ENCODE results near the gene ENO2. TPM values are rescaled to one million over a fixed set of nuclear protein-coding genes. Genes with fewer than 3 reads are reported as not detected.

The ENO2 gene
- total RNA-seq, 1 experiment from 2014 or later = 33.5 TPM

GRCh38 chr12:6921996-6922946, 7.9 kb downstream of the ENO2 start:
- no peak overlapping the region for H3K27ac ChIP-seq (ENCODE audit: low read length)
- H3K9me3 ChIP-seq (ENCODE audit: control insufficient read depth, insufficient read depth, low read depth, low read length) = no peaks in the 10 kb centered on the region
- TF ChIP-seq TCF7L2 (IDR thresholded peaks at IDR 0.05; ENCODE audit: low read depth, low read length) = no peak
- TF ChIP-seq REST (IDR thresholded peaks at IDR 0.05; ENCODE audit: insufficient read depth in 1 of 2, low read depth in 2 of 2, low read length in 1 of 2) = no peak
- no peak for ATAC-seq
- POLR2A ChIA-PET = interaction anchor here (0.7 kb wide), 1 partner anchor 10 kb away, joined by 9 read pairs; no protein-coding TSS in a partner anchor
- no peaks in the 10 kb centered on the region for H3K36me3 ChIP-seq (ENCODE audit: control insufficient read depth, insufficient read depth, low read length)
- DNase-seq (ENCODE audit: low read depth, low spot score) = no peak
- intact Hi-C loops (cut with micrococcal nuclease; ENCODE audit: unreplicated experiment) (no loop called here), in situ Hi-C loops (cut with HindIII; ENCODE audit: low pct_unique_long_range_greater_than_20kb, low sequenced_read_pairs) (no loop called here)
- CTCF ChIA-PET = interaction anchor here (0.6 kb wide), 1 partner anchor 659 kb away, joined by 10 read pairs; no protein-coding TSS in a partner anchor
- no peak overlapping the region for H3K4me3 ChIP-seq (ENCODE audit: low read depth in 2 of 2, low read length in 2 of 2)
- H3K4me1 ChIP-seq (ENCODE audit: control insufficient read depth, insufficient read depth, low read length) = peaks cover 26% of the 10 kb centered on the region
- no TSS peak for BruUV-seq (replicated peaks)
- H3K27me3 ChIP-seq (ENCODE audit: control insufficient read depth, insufficient read depth, low read length) = no peaks in the 10 kb centered on the region

GRCh38 chr12:6923003-6923732, 8.8 kb downstream of the ENO2 start:
- no peaks in the 10 kb centered on the region for H3K27me3 ChIP-seq (ENCODE audit: control insufficient read depth, insufficient read depth, low read length)
- in situ Hi-C loops (cut with HindIII; ENCODE audit: low pct_unique_long_range_greater_than_20kb, low sequenced_read_pairs) = no loop called here
- POLR2A ChIA-PET = interaction anchor here (0.7 kb wide), 1 partner anchor 9 kb away, joined by 9 read pairs; no protein-coding TSS in a partner anchor

More at GRCh38 chr12:6923003-6923732, 8.8 kb downstream of the ENO2 start:
- no peaks in the 10 kb centered on the region for H3K9me3 ChIP-seq (ENCODE audit: control insufficient read depth, insufficient read depth, low read depth, low read length)
- TSS peak; percentile 90 for BruUV-seq (replicated peaks)
- intact Hi-C loops (cut with micrococcal nuclease; ENCODE audit: unreplicated experiment) = no loop called here
- H3K36me3 ChIP-seq (ENCODE audit: control insufficient read depth, insufficient read depth, low read length) = no peaks in the 10 kb centered on the region
- no peak overlapping the region for H3K4me3 ChIP-seq (ENCODE audit: low read depth in 2 of 2, low read length in 2 of 2)
- CTCF ChIA-PET = no interaction called here
- DNase-seq (ENCODE audit: low read depth, low spot score) = no peak
- ATAC-seq = no peak
- H3K27ac ChIP-seq (ENCODE audit: low read length) = no peak overlapping the region
- TF ChIP-seq SIN3A (IDR thresholded peaks at IDR 0.05; ENCODE audit: borderline replicate concordance, insufficient read depth, low read depth, low read length) (no peak), POLR2AphosphoS5 (IDR thresholded peaks at IDR 0.05; ENCODE audit: low read depth, low read length) (no peak), TCF7L2 (IDR thresholded peaks at IDR 0.05; ENCODE audit: low read depth, low read length) (no peak), REST (IDR thresholded peaks at IDR 0.05; ENCODE audit: insufficient read depth in 1 of 2, low read depth in 2 of 2, low read length in 1 of 2) (no peak), CTCF (IDR thresholded peaks at IDR 0.05) (no peak)
- peaks cover 26% of the 10 kb centered on the region for H3K4me1 ChIP-seq (ENCODE audit: control insufficient read depth, insufficient read depth, low read length)
